ENCODE data around the gene BRD1. TPM values are rescaled to one million over a fixed set of nuclear protein-coding genes. Genes with fewer than 3 reads are reported as not detected.

BRD1 gene
- total RNA-seq, 1 experiment from 2014 or later, result 31.3 TPM

DNA sequence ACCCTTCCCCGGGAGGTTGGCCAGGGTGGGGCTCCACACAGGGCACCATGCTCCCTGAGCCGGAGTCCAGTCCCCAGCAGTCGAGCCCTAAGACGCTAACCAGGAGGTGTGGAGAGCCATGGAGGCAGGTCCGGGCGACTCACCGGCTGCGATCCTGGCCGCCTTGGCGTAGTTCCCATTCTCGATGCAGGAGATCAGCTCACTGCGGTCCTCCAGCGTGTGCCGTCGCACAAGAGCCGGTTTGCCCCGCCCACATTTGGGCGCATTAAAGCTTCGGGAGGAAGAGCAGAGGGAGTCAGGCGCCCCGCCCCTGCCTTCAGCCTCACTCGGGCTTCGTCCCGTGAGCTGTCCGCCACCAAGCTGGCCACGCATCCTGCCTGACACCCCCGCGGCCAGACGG is 50.8 kb downstream of the BRD1 start:
- intact Hi-C loops (cut with micrococcal nuclease), result no loop called here
- no peak overlapping the region for H2AFZ ChIP-seq (ENCODE audit: low read depth, low read length, poor library complexity, severe bottlenecking)
- ChIA-PET RAD21 (ENCODE audit: low non-redundant PET in 1 of 2, low total read pairs in 2 of 2, uncharacterized antibody in 2 of 2, unreplicated experiment in 2 of 2) (interaction anchor here in 1 of 2 experiments (0.7 kb wide), 1 partner anchor 48 kb away, joined by 3 read pairs; no protein-coding TSS in a partner anchor), POLR2A (no interaction called here), CTCF (no interaction called here)
- H4K20me1 ChIP-seq (ENCODE audit: insufficient read depth), result peaks cover 7% of the 10 kb centered on the region; the same call in 1 of the 2 replicates
- BruUV-seq (replicated peaks), result no TSS peak
- no peak overlapping the region for H3K4me2 ChIP-seq (ENCODE audit: low read length)
- no peak overlapping the region for H3K9ac ChIP-seq (ENCODE audit: low read length)
- H3K4me3 ChIP-seq (replicated peaks in 1 of 2; ENCODE audit: low read depth in 1 of 2, low read length in 2 of 2), result no peak overlapping the region
- H3K27me3 ChIP-seq (ENCODE audit: insufficient read depth, low read length), result no peaks in the 10 kb centered on the region
- H3K79me2 ChIP-seq (ENCODE audit: insufficient read depth, low read length), result peaks cover 27% of the 10 kb centered on the region
- TF ChIP-seq, protein P1, sequence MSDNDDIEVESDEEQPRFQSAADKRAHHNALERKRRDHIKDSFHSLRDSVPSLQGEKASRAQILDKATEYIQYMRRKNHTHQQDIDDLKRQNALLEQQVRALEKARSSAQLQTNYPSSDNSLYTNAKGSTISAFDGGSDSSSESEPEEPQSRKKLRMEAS (IDR thresholded peaks at IDR 0.05), result no peak
- TF ChIP-seq POLR2A (IDR thresholded peaks at IDR 0.05; ENCODE audit: borderline replicate concordance, extremely low read depth, insufficient read depth, insufficient read length) (no peak), CBX3 (IDR thresholded peaks at IDR 0.05; ENCODE audit: low read depth) (no peak), EGR1 (IDR thresholded peaks at IDR 0.05; ENCODE audit: low read depth) (no peak)
- no peak for ATAC-seq
- H3K36me3 ChIP-seq (ENCODE audit: control insufficient read depth in 1 of 2, insufficient read depth in 2 of 2, low read length in 2 of 2), result peaks cover 6 to 18% of the 10 kb centered on the region in 2 experiments
- H3K27ac ChIP-seq (ENCODE audit: low read depth, low read length), result no peak overlapping the region
- no peak for DNase-seq (ENCODE audit: low read depth, low spot score)
- no peaks in the 10 kb centered on the region for H3K4me1 ChIP-seq (ENCODE audit: control insufficient read depth in 1 of 2, insufficient read depth in 2 of 2, low read length in 2 of 2)
- no peaks in the 10 kb centered on the region for H3K9me3 ChIP-seq (ENCODE audit: control insufficient read depth in 1 of 2, insufficient read depth in 1 of 2, low read depth in 1 of 2, low read length in 2 of 2)
- H3K9me2 ChIP-seq (ENCODE audit: insufficient read depth), result no peaks in the 10 kb centered on the region

DNA sequence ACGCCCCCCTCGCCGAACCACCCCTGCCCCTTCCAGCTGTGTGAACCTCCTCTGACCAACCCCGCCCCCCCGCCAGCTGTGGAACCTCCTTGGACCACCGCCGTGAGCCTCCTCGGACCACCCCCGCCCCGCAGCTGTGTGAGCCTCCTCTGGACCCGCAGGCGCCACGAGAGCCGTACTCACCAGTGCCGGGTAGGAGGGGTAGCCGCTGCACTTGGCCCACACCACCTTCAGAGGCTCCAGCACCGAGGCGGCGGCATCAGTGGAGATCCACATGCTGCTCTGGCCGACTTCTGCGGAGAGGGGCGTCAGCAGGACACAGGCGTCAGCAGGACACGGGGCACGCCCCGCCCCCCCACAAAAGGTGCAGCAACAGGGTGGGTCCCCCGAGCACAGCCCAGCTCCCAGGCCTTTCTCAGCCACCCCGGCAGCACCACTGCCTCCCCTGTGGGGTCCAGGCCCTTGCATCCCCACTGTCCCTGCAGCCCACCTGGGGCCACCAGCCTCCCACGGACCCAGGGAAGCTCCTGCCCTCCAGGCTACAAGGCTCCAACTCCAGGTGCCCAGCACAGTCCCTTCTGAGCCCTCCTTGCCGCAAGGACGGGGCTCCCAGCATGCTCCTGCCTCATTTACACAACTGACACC is 51.7 kb downstream of the BRD1 start:
- H3K4me3 ChIP-seq (replicated peaks in 1 of 2; ENCODE audit: low read depth in 1 of 2, low read length in 2 of 2), result no peak overlapping the region
- no peak for TF ChIP-seq CEBPB (IDR thresholded peaks at IDR 0.05; ENCODE audit: low read depth)
- RAD21 ChIA-PET (ENCODE audit: low non-redundant PET in 1 of 2, low total read pairs in 2 of 2, uncharacterized antibody in 2 of 2, unreplicated experiment in 2 of 2), result no interaction called here
- H3K4me2 ChIP-seq (ENCODE audit: low read length), result no peak overlapping the region
- no peaks in the 10 kb centered on the region for H3K4me1 ChIP-seq (ENCODE audit: control insufficient read depth in 1 of 2, insufficient read depth in 2 of 2, low read length in 2 of 2)
- no peaks in the 10 kb centered on the region for H3K27me3 ChIP-seq (ENCODE audit: insufficient read depth, low read length)
- intact Hi-C loops (cut with micrococcal nuclease), result no loop called here
- peaks cover 6 to 18% of the 10 kb centered on the region in 2 experiments for H3K36me3 ChIP-seq (ENCODE audit: control insufficient read depth in 1 of 2, insufficient read depth in 2 of 2, low read length in 2 of 2)
- CTCF ChIA-PET, result no interaction called here
- peaks cover 7% of the 10 kb centered on the region; the same call in 1 of the 2 replicates for H4K20me1 ChIP-seq (ENCODE audit: insufficient read depth)
- no peaks in the 10 kb centered on the region for H3K9me2 ChIP-seq (ENCODE audit: insufficient read depth)
- no TSS peak for BruUV-seq (replicated peaks)
- DNase-seq (ENCODE audit: low read depth, low spot score), result no peak
- ATAC-seq, result no peak
- no peak overlapping the region for H3K27ac ChIP-seq (ENCODE audit: low read depth, low read length)
- POLR2A ChIA-PET, result no interaction called here
- H2AFZ ChIP-seq (ENCODE audit: low read depth, low read length, poor library complexity, severe bottlenecking), result no peak overlapping the region
- peaks cover 19% of the 10 kb centered on the region for H3K79me2 ChIP-seq (ENCODE audit: insufficient read depth, low read length)
- no peak overlapping the region for H3K9ac ChIP-seq (ENCODE audit: low read length)
- H3K9me3 ChIP-seq (ENCODE audit: control insufficient read depth in 1 of 2, insufficient read depth in 1 of 2, low read depth in 1 of 2, low read length in 2 of 2), result no peaks in the 10 kb centered on the region
